Activated T-cell treated with anti-CD3 and anti-CD28 coated beads, Interleukin-2, amount 50 U/mL, for 72 hours (primary cell): Measurements from ENCODE around the gene PCDHB12. TPM values are rescaled to one million over a fixed set of nuclear protein-coding genes. Genes with fewer than 3 reads are reported as not detected.
"Not testable (repeated sequence)": the region's sequence is repeated elsewhere in the genome, so short reads cannot be mapped to it uniquely, and the experiment has no call there.

Experiments used
- ATAC-seq, 2 donors: fragments of 150-1000 bp; cut with Tn5 transposase; replicated peaks in 1 of 2; 2 replicates each; pipeline ENCODE4 v1.10.0; 2021; ENCODE audit warnings: moderate library complexity in 2 of 2, mild to moderate bottlenecking in 1 of 2
- DNase-seq, 2 donors: peaks; one replicate each; pipeline ENCODE4 v3.0.0; 2021 to 2022; ENCODE audit warnings: mixed read lengths in 1 of 2
- H3K27ac Mint-ChIP-seq: one replicate; pipeline ENCODE4 v1.8.0; 2022; ENCODE audit warnings: mild to moderate bottlenecking, moderate library complexity, mixed read lengths
- H3K27me3 Mint-ChIP-seq: one replicate; pipeline ENCODE4 v1.8.0; 2022; ENCODE audit warnings: low read depth, mixed read lengths
- H3K36me3 Mint-ChIP-seq, 2 donors: one replicate each; pipeline ENCODE4 v1.8.0; 2022; ENCODE audit warnings: mixed read lengths in 2 of 2, mild to moderate bottlenecking in 1 of 2; ENCODE audit not compliant: insufficient read depth in 2 of 2
- H3K4me1 Mint-ChIP-seq: one replicate; pipeline ENCODE4 v1.8.0; 2022; ENCODE audit warnings: low read depth, mixed read lengths
- H3K4me3 Mint-ChIP-seq, 2 donors: one replicate each; pipeline ENCODE4 v1.8.0; 2022; ENCODE audit warnings: mild to moderate bottlenecking in 2 of 2, mixed read lengths in 2 of 2, moderate library complexity in 2 of 2
- H3K9me3 Mint-ChIP-seq, 2 donors: one replicate each; pipeline ENCODE4 v1.8.0; 2022; ENCODE audit warnings: mixed read lengths in 2 of 2
- total RNA-seq, 2 donors: library from RNA; stranded (reverse); gene quantifications; one replicate each; pipeline ENCODE4 v1.2.3, GENCODE V29; 2022

Gene PCDHB12
- total RNA-seq, 2 donors from 2014 or later, result not detected

GRCh38 chr5:141188682-141189081 lies 19.8 kb upstream of the PCDHB12 start:
- not testable (repeated sequence) for DNase-seq, H3K27ac Mint-ChIP-seq, H3K9me3 Mint-ChIP-seq, H3K4me1 Mint-ChIP-seq, ATAC-seq, H3K4me3 Mint-ChIP-seq
- H3K27me3 Mint-ChIP-seq, result peaks cover 56% of the 10 kb centered on the region
- H3K36me3 Mint-ChIP-seq, result peaks cover 12 to 25% of the 10 kb centered on the region in 2 donors

GRCh38 chr5:141189131-141189530 lies 19.4 kb upstream of the PCDHB12 start:
- not testable (repeated sequence) for H3K27ac Mint-ChIP-seq, ATAC-seq, H3K4me1 Mint-ChIP-seq, H3K9me3 Mint-ChIP-seq, H3K4me3 Mint-ChIP-seq, DNase-seq
- peaks cover 12 to 26% of the 10 kb centered on the region in 2 donors for H3K36me3 Mint-ChIP-seq
- H3K27me3 Mint-ChIP-seq, result peaks cover 55% of the 10 kb centered on the region

GRCh38 chr5:141192110-141192725 lies 16.3 kb upstream of the PCDHB12 start, which contains the start of gene PCDHB10:
PCDHB10 (plus strand) TSS chr5:141192353; CDS start chr5:141192553, 200 bp downstream.
- ATAC-seq, result no peak
- Mint-ChIP-seq H3K9me3 (peaks cover 4 to 9% of the 10 kb centered on the region in 2 donors), H3K4me1 (no peaks in the 10 kb centered on the region), H3K27me3 (peaks cover 39% of the 10 kb centered on the region), H3K36me3 (peaks cover 10 to 21% of the 10 kb centered on the region in 2 donors), H3K4me3 (no peak within 1 kb of the TSS), H3K27ac (no peak within 1 kb of the TSS)
- peak; percentile 17 to 50 for DNase-seq

GRCh38 chr5:141194332-141194731 lies 14.2 kb upstream of the PCDHB12 start:
- H3K9me3 Mint-ChIP-seq, H3K4me1 Mint-ChIP-seq, H3K27ac Mint-ChIP-seq, DNase-seq, ATAC-seq, H3K4me3 Mint-ChIP-seq: not testable (repeated sequence)
- Mint-ChIP-seq H3K36me3 (peaks cover 9 to 22% of the 10 kb centered on the region in 2 donors), H3K27me3 (peaks cover 41% of the 10 kb centered on the region)

- DNase-seq, result no peak
- Mint-ChIP-seq H3K4me3 (no peak overlapping the region), H3K27me3 (peaks cover 52% of the 10 kb centered on the region), H3K4me1 (no peaks in the 10 kb centered on the region), H3K27ac (no peak overlapping the region), H3K36me3 (peaks cover 11 to 28% of the 10 kb centered on the region in 2 donors), H3K9me3 (peaks cover 10 to 11% of the 10 kb centered on the region in 2 donors)
- no peak for ATAC-seq
Measured at GRCh38 chr5:141196363-141196762, 12.2 kb upstream of the PCDHB12 start.

- Mint-ChIP-seq H3K4me1 (no peaks in the 10 kb centered on the region), H3K4me3 (no peak within 1 kb of the TSS), H3K27me3 (peaks cover 31% of the 10 kb centered on the region), H3K27ac (no peak within 1 kb of the TSS), H3K9me3 (peaks cover 11 to 12% of the 10 kb centered on the region in 2 donors), H3K36me3 (peaks cover 6 to 24% of the 10 kb centered on the region in 2 donors)
- ATAC-seq (no peak), DNase-seq (no peak)
Measured at GRCh38 chr5:141199359-141200235, 8.9 kb upstream of the PCDHB12 start, which contains the start of gene PCDHB11. PCDHB11 (plus strand) TSS chr5:141199627; CDS start chr5:141199775, 148 bp downstream.

- ATAC-seq, H3K27ac Mint-ChIP-seq, DNase-seq, H3K4me1 Mint-ChIP-seq, H3K4me3 Mint-ChIP-seq: not testable (repeated sequence)
- H3K36me3 Mint-ChIP-seq, result peaks cover 6 to 22% of the 10 kb centered on the region in 2 donors
- peaks cover 31% of the 10 kb centered on the region for H3K27me3 Mint-ChIP-seq
- H3K9me3 Mint-ChIP-seq, result peaks cover 11% of the 10 kb centered on the region in 2 donors
Measured at GRCh38 chr5:141201126-141201525, 7.4 kb upstream of the PCDHB12 start.

GRCh38 chr5:141201646-141202045 lies 6.9 kb upstream of the PCDHB12 start:
- H3K4me3 Mint-ChIP-seq, DNase-seq, H3K27ac Mint-ChIP-seq, H3K4me1 Mint-ChIP-seq, ATAC-seq: not testable (repeated sequence)
- Mint-ChIP-seq H3K27me3 (peaks cover 35% of the 10 kb centered on the region), H3K9me3 (peaks cover 7 to 11% of the 10 kb centered on the region in 2 donors), H3K36me3 (peaks cover 5 to 20% of the 10 kb centered on the region in 2 donors)

- H3K4me3 Mint-ChIP-seq, ATAC-seq, DNase-seq, H3K4me1 Mint-ChIP-seq, H3K27ac Mint-ChIP-seq, H3K9me3 Mint-ChIP-seq: not testable (repeated sequence)
- H3K27me3 Mint-ChIP-seq, result peaks cover 51% of the 10 kb centered on the region
- H3K36me3 Mint-ChIP-seq, result peaks cover 8 to 12% of the 10 kb centered on the region in 2 donors
Measured at GRCh38 chr5:141210281-141210680, 1.8 kb downstream of the PCDHB12 start.

GRCh38 chr5:141210849-141211248 lies 2.3 kb downstream of the PCDHB12 start:
- ATAC-seq, H3K27ac Mint-ChIP-seq, DNase-seq, H3K4me3 Mint-ChIP-seq, H3K9me3 Mint-ChIP-seq, H3K4me1 Mint-ChIP-seq: not testable (repeated sequence)
- peaks cover 51% of the 10 kb centered on the region for H3K27me3 Mint-ChIP-seq
- peaks cover 8 to 12% of the 10 kb centered on the region in 2 donors for H3K36me3 Mint-ChIP-seq

GRCh38 chr5:141213656-141214339 lies 5.3 kb downstream of the PCDHB12 start, which contains the start of gene PCDHB13:
PCDHB13 (plus strand) TSS chr5:141213919; CDS start chr5:141214124, 205 bp downstream.
- not testable (repeated sequence) for ATAC-seq, H3K4me1 Mint-ChIP-seq, H3K4me3 Mint-ChIP-seq, H3K27ac Mint-ChIP-seq
- Mint-ChIP-seq H3K36me3 (peaks cover 11 to 15% of the 10 kb centered on the region in 2 donors), H3K9me3 (peaks cover 7 to 11% of the 10 kb centered on the region in 2 donors), H3K27me3 (peaks cover 42% of the 10 kb centered on the region)
- DNase-seq, result peak; percentile 10 to 17

GRCh38 chr5:141214583-141214982 lies 6.1 kb downstream of the PCDHB12 start:
- not testable (repeated sequence) for ATAC-seq, H3K27ac Mint-ChIP-seq

More at GRCh38 chr5:141214583-141214982, 6.1 kb downstream of the PCDHB12 start:
- not testable (repeated sequence) for H3K4me3 Mint-ChIP-seq, DNase-seq, H3K4me1 Mint-ChIP-seq
- H3K36me3 Mint-ChIP-seq, result peaks cover 12 to 15% of the 10 kb centered on the region in 2 donors
- peaks cover 7 to 14% of the 10 kb centered on the region in 2 donors for H3K9me3 Mint-ChIP-seq
- peaks cover 34% of the 10 kb centered on the region for H3K27me3 Mint-ChIP-seq
